Endothelial cell of umbilical vein (primary cell): ENCODE data around the gene PPP1R1C. TPM values are rescaled to one million over a fixed set of nuclear protein-coding genes. Genes with fewer than 3 reads are reported as not detected.

Experiments used
- BruUV-seq: library from RNA; stranded (reverse); fragments of 400-500 nt; replicated peaks from 2 replicates; lab custom pipeline; 2021; lab: Mats Ljungman, UMichigan
- CTCF ChIA-PET: fragments of 300-600, 350-600 bp; sonication (Branson Sonifier 250); formaldehyde crosslinking; loops from one replicate; lab custom pipeline; 2021; ENCODE audit warnings: antibody characterized with exemption, inconsistent platforms; lab: Charles Lee
- POLR2A ChIA-PET: fragments of 300-600, 350-600 bp; sonication (Branson Sonifier 250); formaldehyde crosslinking; loops from one replicate; lab custom pipeline; 2021; ENCODE audit warnings: antibody characterized with exemption, inconsistent platforms; lab: Charles Lee
- DNase-seq: peaks from one replicate; pipeline ENCODE4 v3.0.0-alpha.2; 2011; ENCODE audit warnings: low read depth, low spot score
- FAIRE-seq: peaks from 2 replicates; lab custom pipeline; 2011; peaks lifted over from hg19 to GRCh38; lab: Jason Lieb, UNC
- H2AFZ ChIP-seq: 2 replicates; pipeline ENCODE4 v1.6.0; 2012; ENCODE audit warnings: low read depth, low read length, control low read depth, inconsistent platforms
- H3K27ac ChIP-seq: 2 replicates; pipeline ENCODE4 v1.5.1; 2011; ENCODE audit warnings: low read depth, mild to moderate bottlenecking, control low read depth, low read length, moderate library complexity; ENCODE audit not compliant: insufficient read depth
- H3K27me3 ChIP-seq, 2 experiments: 2 replicates each; pipeline versions ENCODE4 v1.6.0 to v1.6.1; 2011; ENCODE audit warnings: low read length in 2 of 2, mixed read lengths in 1 of 2; ENCODE audit not compliant: control insufficient read depth in 2 of 2, insufficient read depth in 2 of 2
- H3K36me3 ChIP-seq, 2 experiments: 2 replicates in 1 of 2; 3 replicates in 1 of 2; pipeline ENCODE4 v1.5.1; 2011; ENCODE audit warnings: low read length in 2 of 2, mild to moderate bottlenecking in 1 of 2, moderate library complexity in 1 of 2; ENCODE audit not compliant: control insufficient read depth in 2 of 2, insufficient read depth in 2 of 2; ENCODE audit errors: extremely low read depth in 1 of 2
- H3K4me1 ChIP-seq: 3 replicates; pipeline ENCODE4 v1.5.1; 2011; ENCODE audit warnings: mild to moderate bottlenecking, low read length; ENCODE audit not compliant: control insufficient read depth, insufficient read depth; ENCODE audit errors: extremely low read depth
- H3K4me2 ChIP-seq: 2 replicates; pipeline ENCODE4 v1.6.1; 2011; ENCODE audit warnings: low read length, control low read depth, mixed read lengths; ENCODE audit not compliant: insufficient read depth
- H3K4me3 ChIP-seq, 3 experiments: fragments of 200-600 bp in 1 of 3; sonication (generic), shearing (Covaris generic) in 1 of 3; replicated peaks in 1 of 3; 2 replicates each; pipeline ENCODE4 v1.5.1; 2011 to 2016; ENCODE audit warnings: control low read depth in 3 of 3, low read length in 3 of 3, mild to moderate bottlenecking in 2 of 3, inconsistent platforms in 1 of 3, low read depth in 1 of 3, moderate library complexity in 1 of 3; ENCODE audit not compliant: insufficient read depth in 1 of 3
- H3K79me2 ChIP-seq: 2 replicates; pipeline ENCODE4 v1.6.0; 2012; ENCODE audit warnings: low read length, inconsistent platforms; ENCODE audit not compliant: control insufficient read depth, insufficient read depth
- H3K9ac ChIP-seq: replicated peaks from 2 replicates; pipeline ENCODE3; 2011; ENCODE audit warnings: low read length, control low read depth; ENCODE audit not compliant: insufficient read depth; ENCODE audit errors: extremely low read depth
- H3K9me1 ChIP-seq: replicated peaks from 3 replicates; pipeline ENCODE4 v1.6.0; 2011; ENCODE audit warnings: mild to moderate bottlenecking, low read length; ENCODE audit not compliant: control insufficient read depth, insufficient read depth; ENCODE audit errors: extremely low read depth
- H3K9me3 ChIP-seq: replicated peaks from 2 replicates; pipeline ENCODE4 v1.5.1; 2012; ENCODE audit warnings: low read length, inconsistent platforms; ENCODE audit not compliant: control insufficient read depth, insufficient read depth
- H4K20me1 ChIP-seq: replicated peaks from 2 replicates; pipeline ENCODE3; 2011; ENCODE audit warnings: mild to moderate bottlenecking, low read length; ENCODE audit not compliant: control insufficient read depth, insufficient read depth; ENCODE audit errors: extremely low read depth
- EZH2 ChIP-seq: IDR thresholded peaks from 2 replicates; pipeline ENCODE4 v1.6.1; 2012; ENCODE audit warnings: borderline replicate concordance, low read depth, mild to moderate bottlenecking, moderate library complexity, low read length, inconsistent platforms; ENCODE audit not compliant: severe bottlenecking
- FOS ChIP-seq: IDR thresholded peaks from 2 replicates; pipeline ENCODE4 v1.6.1; 2011; ENCODE audit warnings: mild to moderate bottlenecking, low read length, moderate library complexity, borderline replicate concordance; ENCODE audit not compliant: insufficient read depth
- GATA2 ChIP-seq: IDR thresholded peaks from 2 replicates; pipeline ENCODE4 v1.7.0; 2011; ENCODE audit warnings: low read depth, mild to moderate bottlenecking, moderate library complexity, mixed read lengths, low read length; ENCODE audit not compliant: insufficient read length, insufficient read depth
- JUN ChIP-seq: IDR thresholded peaks from 2 replicates; pipeline ENCODE4 v1.6.1; 2011; ENCODE audit warnings: borderline replicate concordance, low read depth; ENCODE audit not compliant: insufficient read length, insufficient read depth
- MAX ChIP-seq: IDR thresholded peaks from 2 replicates; pipeline ENCODE4 v1.6.1; 2011; ENCODE audit not compliant: insufficient read depth, insufficient read length
- MYC ChIP-seq: IDR thresholded peaks from one replicate; pipeline ENCODE4 v1.6.1; 2011; ENCODE audit warnings: mild to moderate bottlenecking, low read depth, low read length
- POLR2A ChIP-seq: IDR thresholded peaks from 2 replicates; pipeline ENCODE4 v1.6.1; 2012; ENCODE audit warnings: low read depth, mild to moderate bottlenecking, control low read depth, low read length
- POLR2AphosphoS5 ChIP-seq: IDR thresholded peaks from 2 replicates; pipeline ENCODE4 v1.6.1; 2012; ENCODE audit warnings: low read depth, mild to moderate bottlenecking, control low read depth, low read length, moderate library complexity; ENCODE audit not compliant: insufficient read depth
- dilution Hi-C: fragments of 300-500 bp; cut with MboI; formaldehyde crosslinking; loops from one replicate; pipeline ENCODE4 v1.15.0; 2019; ENCODE audit warnings: low sequenced_read_pairs; ENCODE audit not compliant: extremely low pct_ligation_motif_present
- intact Hi-C: fragments of 100-400 bp; cut with micrococcal nuclease; formaldehyde crosslinking; loops from one replicate; pipeline ENCODE4 v1.10.0; 2022
- polyA plus RNA-seq, 4 experiments: library from polyadenylated mRNA; depleted of rRNA in 3 of 4; stranded (reverse) in 3 of 4; unstranded in 1 of 4; fragments of >200 nt; gene quantifications; 2 replicates each; pipeline versions ENCODE4 v1.2.1 to v1.2.3, GENCODE V29; 2011 to 2012; ENCODE audit warnings: missing spikeins in 1 of 4
- total RNA-seq: library from RNA; stranded (reverse); gene quantifications from 2 replicates; pipeline ENCODE4 v1.2.3, GENCODE V29; 2021
- TF ChIP-seq, protein P1 (sequence below), 2 donors: IDR thresholded peaks; 1 replicate in 1 of 2; 2 replicates in 1 of 2; pipeline ENCODE4 v1.5.1; 2011; ENCODE audit warnings: low read length in 2 of 2, mild to moderate bottlenecking in 2 of 2, moderate library complexity in 2 of 2, control low read depth in 1 of 2, inconsistent platforms in 1 of 2, low read depth in 1 of 2; ENCODE audit not compliant: insufficient read depth in 1 of 2; ENCODE audit errors: extremely low read depth in 1 of 2

Gene PPP1R1C
- total and polyA plus RNA-seq, 2 donors (not counting 3 experiments of a cell fraction or from before 2014, with no cell fraction given) = 0.26 TPM; not detected in 1

DNA sequence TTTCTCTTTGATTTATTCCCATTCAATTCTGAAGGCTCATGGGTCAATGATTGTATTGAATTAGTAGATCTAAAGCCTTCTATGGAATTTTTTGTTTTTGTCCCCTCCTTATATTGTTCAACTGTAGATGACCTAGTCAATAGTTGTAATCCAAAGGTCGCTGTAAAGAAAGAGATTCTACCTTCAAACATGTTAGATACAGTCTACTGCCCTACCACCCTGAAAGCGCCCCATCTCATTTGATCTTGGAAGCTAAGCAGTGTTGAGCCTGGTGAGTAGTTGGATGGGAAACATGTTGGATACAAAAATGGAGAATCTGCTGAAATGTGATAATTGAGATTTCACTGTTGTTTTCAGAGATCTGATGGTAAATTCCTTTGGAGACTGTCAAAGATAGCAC, 63.0 kb downstream of the PPP1R1C start:
- Histone ChIP-seq H3K9ac (no peak overlapping the region), H3K9me1 (no peaks in the 10 kb centered on the region), H3K27me3 (no peaks in the 10 kb centered on the region), H3K27ac (no peak overlapping the region), H3K4me3 (no peak overlapping the region), H3K9me3 (no peaks in the 10 kb centered on the region), H3K36me3 (no peaks in the 10 kb centered on the region), H3K4me1 (no peaks in the 10 kb centered on the region), H4K20me1 (no peaks in the 10 kb centered on the region), H3K4me2 (no peak overlapping the region), H3K79me2 (no peaks in the 10 kb centered on the region), H2AFZ (no peak overlapping the region)
- dilution Hi-C loops (no loop called here), intact Hi-C loops (no loop called here)
- CTCF ChIA-PET = interaction anchor here (1.2 to 1.9 kb wide), 2 partner anchors 29 to 94 kb away, joined by 3 to 6 read pairs; no protein-coding TSS in a partner anchor
- TF ChIP-seq GATA2 (no peak), MAX (no peak), POLR2AphosphoS5 (no peak), FOS (no peak), EZH2 (no peak), POLR2A (no peak), JUN (no peak), MYC (no peak)
- TF ChIP-seq, protein P1, sequence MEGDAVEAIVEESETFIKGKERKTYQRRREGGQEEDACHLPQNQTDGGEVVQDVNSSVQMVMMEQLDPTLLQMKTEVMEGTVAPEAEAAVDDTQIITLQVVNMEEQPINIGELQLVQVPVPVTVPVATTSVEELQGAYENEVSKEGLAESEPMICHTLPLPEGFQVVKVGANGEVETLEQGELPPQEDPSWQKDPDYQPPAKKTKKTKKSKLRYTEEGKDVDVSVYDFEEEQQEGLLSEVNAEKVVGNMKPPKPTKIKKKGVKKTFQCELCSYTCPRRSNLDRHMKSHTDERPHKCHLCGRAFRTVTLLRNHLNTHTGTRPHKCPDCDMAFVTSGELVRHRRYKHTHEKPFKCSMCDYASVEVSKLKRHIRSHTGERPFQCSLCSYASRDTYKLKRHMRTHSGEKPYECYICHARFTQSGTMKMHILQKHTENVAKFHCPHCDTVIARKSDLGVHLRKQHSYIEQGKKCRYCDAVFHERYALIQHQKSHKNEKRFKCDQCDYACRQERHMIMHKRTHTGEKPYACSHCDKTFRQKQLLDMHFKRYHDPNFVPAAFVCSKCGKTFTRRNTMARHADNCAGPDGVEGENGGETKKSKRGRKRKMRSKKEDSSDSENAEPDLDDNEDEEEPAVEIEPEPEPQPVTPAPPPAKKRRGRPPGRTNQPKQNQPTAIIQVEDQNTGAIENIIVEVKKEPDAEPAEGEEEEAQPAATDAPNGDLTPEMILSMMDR (IDR thresholded peaks at IDR 0.05; ENCODE audit: extremely low read depth in 1 of 2, insufficient read depth in 1 of 2, low read depth in 1 of 2, low read length in 2 of 2) = no peak
- POLR2A ChIA-PET = no interaction called here
- DNase-seq (no peak), FAIRE-seq (no peak)
- BruUV-seq = no TSS peak
